H1 (cell line): ENCODE data around the gene DIABLO. TPM values are rescaled to one million over a fixed set of nuclear protein-coding genes. Genes with fewer than 3 reads are reported as not detected.
A peak's percentile ranks its signal among the peaks of the same experiment; 100 is the strongest.
"Not testable (repeated sequence)": the region's sequence is repeated elsewhere in the genome, so short reads cannot be mapped to it uniquely, and the experiment has no call there.

Experiments used
- CTCF ChIA-PET: fragments of 300-600 bp; sonication (Branson Sonifier 250); formaldehyde crosslinking; loops from one replicate; lab custom pipeline; 2021; ENCODE audit not compliant: partially characterized antibody; lab: Charles Lee
- POLR2A ChIA-PET: fragments of 300-600 bp; sonication (Branson Sonifier 250); formaldehyde crosslinking; loops from one replicate; lab custom pipeline; 2021; ENCODE audit warnings: inconsistent platforms; ENCODE audit not compliant: partially characterized antibody; lab: Charles Lee
- DNase-seq, 2 experiments: peaks; one replicate each; pipeline versions ENCODE4 v3.0.0 to v3.0.0-alpha.2; 2010 to 2022; ENCODE audit warnings: low spot score in 2 of 2, low read depth in 1 of 2, mixed read lengths in 1 of 2
- FAIRE-seq: peaks from 2 replicates; lab custom pipeline; 2011; peaks lifted over from hg19 to GRCh38; lab: Jason Lieb, UNC
- H2AFZ ChIP-seq: 2 replicates; pipeline ENCODE4 v1.8.1; 2012; ENCODE audit warnings: low read length, inconsistent platforms
- H2AK5ac ChIP-seq: 2 replicates; pipeline ENCODE4 v1.6.1; 2013; ENCODE audit warnings: low read depth, low read length
- H2BK120ac ChIP-seq: replicated peaks from 2 replicates; pipeline ENCODE3; 2013; ENCODE audit warnings: low read depth, low read length, inconsistent platforms
- H2BK12ac ChIP-seq: 2 replicates; pipeline ENCODE4 v1.6.1; 2013; ENCODE audit warnings: low read depth, low read length
- H2BK15ac ChIP-seq: 2 replicates; pipeline ENCODE4 v1.6.1; 2013; ENCODE audit warnings: low read length
- H2BK20ac ChIP-seq: 2 replicates; pipeline ENCODE4 v1.6.1; 2013; ENCODE audit warnings: low read length
- H2BK5ac ChIP-seq: 2 replicates; pipeline ENCODE4 v1.6.1; 2013; ENCODE audit warnings: low read depth, low read length
- H3K14ac ChIP-seq: 2 replicates; pipeline ENCODE4 v1.6.1; 2013; ENCODE audit warnings: inconsistent platforms; ENCODE audit not compliant: insufficient read length
- H3K18ac ChIP-seq: 2 replicates; pipeline ENCODE4 v1.6.1; 2013; ENCODE audit warnings: low read length; ENCODE audit errors: extremely low read depth
- H3K23ac ChIP-seq: 2 replicates; pipeline ENCODE4 v1.6.1; 2013; ENCODE audit warnings: inconsistent platforms; ENCODE audit not compliant: insufficient read length
- H3K23me2 ChIP-seq: 2 replicates; pipeline ENCODE4 v1.6.1; 2013; ENCODE audit warnings: low read depth, low read length
- H3K27ac ChIP-seq: 2 replicates; pipeline ENCODE4 v1.6.1; 2011; ENCODE audit warnings: low read depth, low read length, inconsistent platforms
- H3K27me3 ChIP-seq, 4 experiments: replicated peaks in 1 of 4; 1 replicate in 1 of 4; 2 replicates in 3 of 4; pipeline versions ENCODE4 v1.6.1 to v1.8.1; 2011 to 2013; ENCODE audit warnings: low read length in 3 of 4, mild to moderate bottlenecking in 3 of 4, inconsistent platforms in 2 of 4, mixed read lengths in 2 of 4, moderate library complexity in 1 of 4; ENCODE audit not compliant: control insufficient read depth in 3 of 4, insufficient read depth in 3 of 4; ENCODE audit errors: extremely low read depth in 1 of 4
- H3K36me3 ChIP-seq, 4 experiments: 2 replicates each; pipeline versions ENCODE4 v1.6.1 to v1.8.1; 2011 to 2013; ENCODE audit warnings: mild to moderate bottlenecking in 4 of 4, low read length in 3 of 4, moderate library complexity in 2 of 4, control low read depth in 1 of 4, inconsistent platforms in 1 of 4; ENCODE audit not compliant: insufficient read depth in 4 of 4, control insufficient read depth in 2 of 4
- H3K4ac ChIP-seq: replicated peaks from 2 replicates; pipeline ENCODE3; 2013; ENCODE audit warnings: low read length, low read depth, mixed read lengths, inconsistent platforms; ENCODE audit not compliant: insufficient read length
- H3K4me1 ChIP-seq, 4 experiments: replicated peaks in 1 of 4; 1 replicate in 1 of 4; 2 replicates in 3 of 4; pipeline versions ENCODE4 v1.6.1 to v1.8.1; 2011 to 2013; ENCODE audit warnings: low read length in 3 of 4, inconsistent platforms in 2 of 4, mixed read lengths in 1 of 4; ENCODE audit not compliant: insufficient read depth in 4 of 4, control insufficient read depth in 3 of 4
- H3K4me2 ChIP-seq, 2 experiments: 2 replicates each; pipeline versions ENCODE4 v1.6.1 to v1.8.1; 2011 to 2013; ENCODE audit warnings: low read depth in 2 of 2, low read length in 2 of 2, control low read depth in 1 of 2, inconsistent platforms in 1 of 2, mild to moderate bottlenecking in 1 of 2; ENCODE audit not compliant: insufficient read depth in 1 of 2
- H3K4me3 ChIP-seq, 4 experiments: fragments of 200-600, 300-600 bp in 1 of 4; sonication (generic), shearing (Covaris generic), sonication (Bioruptor Twin) in 1 of 4; 2 replicates each; pipeline versions ENCODE4 v1.5.1 to v1.8.1; 2011 to 2016; ENCODE audit warnings: low read length in 4 of 4, low read depth in 3 of 4, control low read depth in 2 of 4, inconsistent platforms in 2 of 4, mild to moderate bottlenecking in 2 of 4, mixed read lengths in 1 of 4, moderate library complexity in 1 of 4; ENCODE audit not compliant: insufficient read depth in 2 of 4; ENCODE audit errors: extremely low read depth in 1 of 4
- H3K56ac ChIP-seq: replicated peaks from 2 replicates; pipeline ENCODE3; 2013; ENCODE audit warnings: low read depth, mild to moderate bottlenecking, mixed read lengths, low read length, inconsistent platforms; ENCODE audit not compliant: insufficient read length
- H3K79me1 ChIP-seq: 2 replicates; pipeline ENCODE4 v1.6.1; 2013; ENCODE audit warnings: low read depth, low read length, control low read depth
- H3K79me2 ChIP-seq, 2 experiments: 2 replicates each; pipeline versions ENCODE4 v1.6.1 to v1.8.1; 2012 to 2013; ENCODE audit warnings: low read length in 2 of 2, mild to moderate bottlenecking in 2 of 2, inconsistent platforms in 1 of 2; ENCODE audit not compliant: insufficient read depth in 2 of 2, control insufficient read depth in 1 of 2
- H3K9ac ChIP-seq, 4 experiments: replicated peaks in 1 of 4; 1 replicate in 1 of 4; 2 replicates in 3 of 4; pipeline versions ENCODE4 v1.6.1 to v1.8.1; 2011 to 2013; ENCODE audit warnings: low read depth in 3 of 4, low read length in 3 of 4, control low read depth in 2 of 4, mild to moderate bottlenecking in 2 of 4, moderate library complexity in 2 of 4, inconsistent platforms in 1 of 4; ENCODE audit errors: extremely low read depth in 1 of 4
- H3K9me3 ChIP-seq, 2 experiments: 2 replicates each; pipeline versions ENCODE4 v1.6.1 to v1.8.1; 2012 to 2013; ENCODE audit warnings: mild to moderate bottlenecking in 2 of 2, moderate library complexity in 2 of 2, control low read depth in 1 of 2, inconsistent platforms in 1 of 2, low read depth in 1 of 2, low read length in 1 of 2, mixed read lengths in 1 of 2; ENCODE audit not compliant: insufficient read depth in 2 of 2
- H4K20me1 ChIP-seq, 2 experiments: replicated peaks in 1 of 2; 2 replicates each; pipeline versions ENCODE3 to v1.8.1; 2011 to 2013; ENCODE audit warnings: inconsistent platforms in 2 of 2, low read length in 2 of 2, mild to moderate bottlenecking in 1 of 2; ENCODE audit not compliant: insufficient read depth in 2 of 2, control insufficient read depth in 1 of 2
- H4K5ac ChIP-seq: 2 replicates; pipeline ENCODE4 v1.6.1; 2013; ENCODE audit warnings: low read length, low read depth, mixed read lengths, inconsistent platforms; ENCODE audit not compliant: insufficient read length
- H4K8ac ChIP-seq: 2 replicates; pipeline ENCODE4 v1.8.0; 2013; ENCODE audit warnings: mild to moderate bottlenecking, moderate library complexity, low read length, inconsistent platforms; ENCODE audit not compliant: insufficient read depth; ENCODE audit errors: extremely low read depth
- H4K91ac ChIP-seq: replicated peaks from 2 replicates; pipeline ENCODE3; 2013; ENCODE audit warnings: low read length, mixed read lengths, inconsistent platforms; ENCODE audit not compliant: insufficient read length
- EZH2 ChIP-seq: fragments of 200-600 bp; sonication (generic); IDR thresholded peaks from 2 replicates; pipeline ENCODE4 v1.7.1; 2012; ENCODE audit warnings: low read depth, mild to moderate bottlenecking, moderate library complexity, low read length, inconsistent platforms; ENCODE audit not compliant: severe bottlenecking
- HDAC2 ChIP-seq, 2 experiments: fragments of 300-600 bp in 1 of 2; sonication (generic) in 1 of 2; IDR thresholded peaks; 2 replicates each; pipeline ENCODE4 v1.6.1; 2011 to 2012; ENCODE audit warnings: low read depth in 2 of 2, low read length in 2 of 2, mild to moderate bottlenecking in 2 of 2, moderate library complexity in 2 of 2, borderline replicate concordance in 1 of 2, inconsistent platforms in 1 of 2
- MAX ChIP-seq: IDR thresholded peaks from 2 replicates; pipeline ENCODE4 v1.6.1; 2012; ENCODE audit warnings: inconsistent platforms
- SAP30 ChIP-seq: fragments of 300-600 bp; sonication (generic); IDR thresholded peaks from 2 replicates; pipeline ENCODE4 v1.7.1; 2012; ENCODE audit warnings: low read length, moderate library complexity, mild to moderate bottlenecking, inconsistent platforms; ENCODE audit not compliant: insufficient read depth, insufficient replicate concordance
- SIN3A ChIP-seq, 2 experiments: IDR thresholded peaks in 1 of 2; conservative IDR thresholded peaks in 1 of 2; 2 replicates each; pipeline ENCODE4 v1.6.1; 2011 to 2012; ENCODE audit warnings: low read length in 2 of 2, improper control_type of control experiment in 1 of 2, low read depth in 1 of 2, mild to moderate bottlenecking in 1 of 2
- SRF ChIP-seq: IDR thresholded peaks from 2 replicates; pipeline ENCODE4 v1.6.1; 2011; ENCODE audit warnings: mild to moderate bottlenecking, low read depth, low read length, moderate library complexity
- TCF12 ChIP-seq: IDR thresholded peaks from 2 replicates; pipeline ENCODE4 v1.6.1; 2011; ENCODE audit warnings: low read depth, mild to moderate bottlenecking, low read length
- whole genome bisulfite sequencing, 2 experiments: shearing (Covaris generic) in 1 of 2; methylation state at CpG; one replicate each; pipeline versions ENCODE4 v1.1.6 to v1.1.7; 2013 to 2015; ENCODE audit warnings: low lambda C conversion rate in 2 of 2, mixed read lengths in 2 of 2, inconsistent platforms in 1 of 2, low coverage in 1 of 2, missing lambda C conversion rate in 1 of 2; ENCODE audit not compliant: insufficient replicate concordance in 2 of 2, insufficient coverage in 1 of 2, insufficient read length in 1 of 2; ENCODE audit errors: extremely low coverage in 1 of 2, missing lambda C conversion rate in 1 of 2; 5-methylcytosine and 5-hydroxymethylcytosine counted together
- polyA plus RNA-seq, 7 experiments: library from polyadenylated mRNA; depleted of rRNA in 3 of 7; stranded (reverse) in 5 of 7; unstranded in 2 of 7; fragments of >200 nt in 5 of 7; fragments of 200-250 nt in 2 of 7; gene quantifications; 1 replicate in 5 of 7; 2 replicates in 1 of 7; 4 replicates in 1 of 7; pipeline versions ENCODE4 v1.2.1 to v1.2.3, GENCODE V29; 2011 to 2013; ENCODE audit warnings: missing spikeins in 2 of 7, mixed read lengths in 2 of 7
- total RNA-seq: library from RNA; stranded (reverse); fragmentation: NEBNext Ultra II Directional; extraction: Animal tissue kit (Norgen Biotek cat#: 25700); gene quantifications from 2 replicates; pipeline ENCODE4 v1.2.1, GENCODE V29; 2021

DIABLO gene
- total and polyA plus RNA-seq, 2 of the 8 experiments (the other 6 are each of a cell fraction or from before 2014, with no cell fraction given), result 65.2 to 68.3 TPM

- TF ChIP-seq MAX (peak; percentile 29; the same call in 1 of the 2 replicates), TCF12 (0 out of 2 replicates have a peak, but pooled peaks have one; percentile 11), SIN3A (conservative IDR thresholded peaks at IDR 0.05 in 1 of 2, IDR thresholded peaks at IDR 0.05 in 1 of 2; ENCODE audit: low read depth in 1 of 2, low read length in 2 of 2) (peak; percentile 85 to 95; a peak in 3 of 4 replicates), EZH2 (peak; percentile 30), SAP30 (peak; percentile 74), HDAC2 (IDR thresholded peaks at IDR 0.05; ENCODE audit: borderline replicate concordance in 1 of 2, low read depth in 2 of 2, low read length in 2 of 2) (0 out of 4 replicates have a peak, but pooled peaks of 1 of the 2 experiments have one; percentile 65), SRF (no peak)
Observed at GRCh38 chr12:122182887-122183587, 42.8 kb downstream of the DIABLO start, which contains the start of gene LRRC43 (continued).

GRCh38 chr12:122176473-122176872 lies 49.4 kb downstream of the DIABLO start:
- not testable (repeated sequence) for H3K4me3 ChIP-seq, H3K4me2 ChIP-seq, FAIRE-seq, H3K27ac ChIP-seq, H4K91ac ChIP-seq, H4K20me1 ChIP-seq, H3K23me2 ChIP-seq, H2BK120ac ChIP-seq, H2BK15ac ChIP-seq, H3K14ac ChIP-seq, H2AK5ac ChIP-seq, H3K27me3 ChIP-seq, H3K9me3 ChIP-seq, H2AFZ ChIP-seq, H2BK20ac ChIP-seq, H3K18ac ChIP-seq, H3K36me3 ChIP-seq, H4K8ac ChIP-seq, H3K79me2 ChIP-seq, H3K79me1 ChIP-seq, H3K4ac ChIP-seq, H3K4me1 ChIP-seq, H3K23ac ChIP-seq, H4K5ac ChIP-seq, DNase-seq, H3K56ac ChIP-seq, H2BK12ac ChIP-seq, H2BK5ac ChIP-seq, H3K9ac ChIP-seq
- 79% methylated on average over 4 of the region's 4 CpGs; no CpG with 5 or more reads in 1 of the 2 experiments for whole genome bisulfite sequencing, 2 experiments
- CTCF ChIA-PET, result interaction anchor here (1.1 to 1.3 kb wide), 2 partner anchors 14 to 15 kb away, joined by 3 to 5 read pairs; no protein-coding TSS in a partner anchor
- POLR2A ChIA-PET, result interaction anchor here (1.3 kb wide), 1 partner anchor 30 kb away, joined by 3 read pairs; no protein-coding TSS in a partner anchor
